NCI-H2227 treated with DMSO at 0.1 percent for 48 hours (cell line): ENCODE measurements around the gene KIF25.

Experiments used
- DNase-seq: peaks from one replicate; lab custom pipeline; 2025; lab: John Stamatoyannopoulos, UW

KIF25 gene

DNA sequence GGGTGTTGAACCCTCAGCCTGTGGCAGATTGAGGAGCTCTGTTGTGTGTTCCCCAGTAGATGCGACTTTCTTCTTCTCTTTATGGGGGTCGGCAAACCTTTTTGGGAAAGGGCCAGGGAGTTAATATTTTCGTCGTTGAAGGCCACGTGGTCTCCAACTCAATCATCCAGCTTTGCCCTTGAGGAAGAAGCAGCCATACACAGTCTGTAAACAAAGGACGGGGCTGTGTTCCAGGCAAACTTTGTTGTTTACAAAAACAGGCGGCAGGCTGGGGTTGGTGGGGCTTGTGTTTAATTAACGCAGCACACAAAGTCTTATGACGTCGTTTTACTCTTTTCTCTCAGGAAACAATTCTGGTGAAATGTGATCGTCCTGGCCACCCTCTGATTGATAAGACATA, 20.2 kb downstream of the KIF25 start:
- DNase-seq = no peak

DNA sequence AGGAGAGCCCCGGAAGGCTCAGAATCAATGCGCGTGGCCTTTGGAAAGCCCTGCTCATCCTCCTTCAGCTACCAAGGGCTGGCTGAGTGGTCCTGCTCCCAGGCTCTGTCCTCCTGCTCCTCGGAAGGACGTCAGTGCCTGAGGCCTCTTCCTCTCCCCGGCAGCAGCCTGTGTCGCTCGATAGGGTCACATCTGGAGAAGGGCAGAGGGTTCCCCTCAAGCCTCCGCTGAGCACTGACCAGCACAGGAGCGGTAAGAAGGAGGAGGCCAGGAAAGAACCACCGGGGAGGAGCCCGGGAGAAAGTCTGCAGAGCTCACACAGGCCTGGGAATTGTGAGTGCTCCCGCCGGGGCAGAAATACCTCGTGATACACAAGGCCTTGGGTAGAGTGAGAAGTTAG, 21.2 kb downstream of the KIF25 start:
- no peak for DNase-seq

DNA sequence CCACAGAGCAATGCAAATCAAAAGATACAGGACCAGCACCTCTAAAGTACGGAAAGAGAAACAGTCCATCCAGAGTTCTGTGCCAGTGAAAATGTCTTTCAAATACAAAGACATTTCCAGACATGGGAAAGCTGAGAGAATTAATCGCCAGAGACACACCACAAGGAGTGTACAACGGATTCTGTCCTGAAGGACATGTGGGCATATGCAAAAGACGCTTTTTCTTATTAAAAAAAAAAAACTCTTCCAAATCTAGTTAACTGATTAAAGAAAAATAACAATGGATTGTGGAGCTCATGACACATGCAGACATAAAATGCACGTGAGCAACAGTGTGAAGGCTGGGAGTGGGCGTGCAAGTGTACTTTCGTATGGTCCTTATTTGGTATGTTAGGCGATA, 22.8 kb downstream of the KIF25 start:
- no peak for DNase-seq

DNA sequence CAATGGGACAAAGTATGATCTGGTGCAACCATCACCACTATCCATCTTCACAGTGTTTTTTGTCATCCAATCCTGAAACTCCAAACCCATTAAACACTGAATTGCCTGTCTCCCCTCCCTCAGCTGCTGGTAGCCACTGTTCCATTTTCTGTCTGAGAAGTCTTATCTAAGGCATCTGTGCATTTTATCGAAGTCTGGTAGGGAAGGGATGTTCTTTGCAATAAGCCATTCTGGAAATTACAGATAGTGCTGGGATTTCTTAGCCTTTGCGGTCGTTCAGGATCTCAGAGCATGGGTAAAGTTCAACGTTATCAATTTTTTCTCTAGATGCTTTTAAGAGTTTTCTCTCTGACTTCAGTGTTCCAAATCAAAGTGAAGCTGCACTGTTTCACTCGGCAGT, 24.1 kb downstream of the KIF25 start:
- DNase-seq = no peak

DNA sequence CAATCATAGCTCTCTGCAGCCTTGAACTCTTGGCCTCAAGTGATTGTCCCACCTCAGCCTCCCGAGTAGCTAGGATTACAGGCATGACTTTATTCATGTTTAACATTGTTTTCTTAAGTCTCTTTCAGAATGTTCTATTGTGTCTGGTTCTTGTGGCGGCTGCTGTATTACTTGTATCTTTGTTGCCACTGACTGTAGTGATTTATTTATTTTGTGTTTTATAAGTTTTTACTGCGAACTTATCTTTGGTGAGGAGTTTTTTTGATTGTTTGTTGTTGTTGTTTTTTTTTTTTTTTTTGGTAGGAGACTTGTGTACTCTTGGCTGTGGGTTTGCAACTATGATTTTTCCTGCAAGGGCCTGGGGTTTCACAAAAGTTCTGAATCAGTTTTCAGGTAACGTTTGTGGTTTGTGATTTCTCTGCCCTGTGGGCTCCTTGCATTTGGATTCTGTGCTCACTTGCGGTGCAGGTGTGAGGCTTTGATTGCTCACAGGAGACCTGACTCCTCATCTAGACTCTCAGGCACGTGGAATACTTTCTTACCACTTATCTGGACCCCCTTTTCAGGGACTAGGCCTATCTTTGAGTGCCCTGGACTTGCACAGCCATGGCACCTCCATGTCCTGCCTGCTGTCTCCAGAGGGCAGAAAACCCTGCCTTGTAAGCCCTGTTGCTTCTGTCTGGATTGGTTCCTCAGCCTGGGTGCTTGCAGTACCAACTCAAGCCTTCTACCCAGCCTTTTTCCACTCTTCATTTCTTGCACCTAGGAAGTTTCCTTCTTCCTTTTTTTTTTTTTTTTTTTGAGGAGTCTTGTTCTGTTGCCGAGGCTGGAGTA, 25.2 kb downstream of the KIF25 start:
- DNase-seq = no peak

DNA sequence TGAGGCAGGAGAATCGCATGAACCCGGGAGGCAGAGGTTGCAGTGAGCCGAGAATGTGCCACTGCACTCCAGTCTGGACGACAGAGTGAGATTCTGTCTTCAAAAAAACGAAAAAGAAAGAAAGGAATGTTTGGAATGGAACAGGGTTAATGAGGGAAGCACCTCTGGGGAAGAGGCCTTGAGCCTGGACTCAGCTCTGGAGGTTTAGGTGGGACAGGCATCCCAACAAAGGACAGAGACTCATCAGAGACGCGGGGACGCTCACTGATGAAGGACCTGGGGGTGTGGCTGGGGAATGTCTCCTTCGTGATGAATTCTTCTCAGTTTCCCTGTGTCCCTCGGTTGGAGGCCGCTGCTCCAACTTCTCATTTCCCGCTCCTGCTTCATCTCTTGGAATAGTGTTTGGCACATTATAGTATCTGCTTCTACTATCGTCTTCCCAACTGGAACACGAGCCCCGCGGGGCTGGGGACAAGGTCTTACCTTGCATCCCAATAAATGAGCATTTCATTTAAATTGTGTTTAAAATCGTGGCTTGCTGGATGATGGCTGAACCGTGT, 27.6 kb downstream of the KIF25 start:
- no peak for DNase-seq

DNA sequence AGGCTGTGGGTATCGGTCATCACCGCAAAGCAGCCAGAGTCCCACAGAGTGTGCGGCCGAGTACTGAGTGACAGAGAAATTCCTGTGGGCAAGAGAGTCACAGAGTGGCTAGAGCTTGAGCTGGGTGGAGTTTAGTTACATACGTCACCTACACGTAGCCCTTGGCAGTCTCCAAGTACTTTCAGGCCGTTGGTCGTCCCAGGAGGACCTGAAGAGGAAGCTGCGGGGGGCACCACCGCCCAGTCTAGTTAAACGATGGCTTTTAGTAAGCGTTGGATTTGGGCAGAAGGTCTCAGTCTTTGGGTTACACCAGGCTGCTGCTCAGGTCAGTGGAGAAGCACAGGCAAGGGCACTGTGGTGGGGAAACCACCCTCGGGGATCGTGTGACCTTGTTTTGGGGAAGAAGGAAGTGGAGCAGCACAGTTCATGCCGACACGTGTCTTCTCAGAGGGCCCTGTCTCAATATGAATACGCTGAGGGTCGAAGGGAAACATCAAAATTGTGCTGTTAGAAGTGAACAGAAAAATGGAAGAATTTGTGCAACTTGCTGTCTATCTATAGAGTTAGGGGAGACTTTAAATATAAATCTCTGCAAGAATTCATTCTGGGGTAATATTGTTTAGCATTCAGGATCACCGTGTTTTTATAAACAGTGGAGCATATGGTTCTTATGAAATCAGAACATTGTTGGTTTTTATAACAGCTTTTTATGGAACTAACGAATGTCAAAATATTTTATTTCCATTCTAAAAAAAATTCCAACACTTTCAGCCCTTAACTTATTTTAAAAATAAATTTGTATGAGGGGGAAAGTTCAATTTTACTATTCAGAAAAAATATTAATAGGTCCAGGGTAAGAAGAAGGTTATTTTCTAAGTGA, 28.6 kb downstream of the KIF25 start:
- no peak for DNase-seq

DNA sequence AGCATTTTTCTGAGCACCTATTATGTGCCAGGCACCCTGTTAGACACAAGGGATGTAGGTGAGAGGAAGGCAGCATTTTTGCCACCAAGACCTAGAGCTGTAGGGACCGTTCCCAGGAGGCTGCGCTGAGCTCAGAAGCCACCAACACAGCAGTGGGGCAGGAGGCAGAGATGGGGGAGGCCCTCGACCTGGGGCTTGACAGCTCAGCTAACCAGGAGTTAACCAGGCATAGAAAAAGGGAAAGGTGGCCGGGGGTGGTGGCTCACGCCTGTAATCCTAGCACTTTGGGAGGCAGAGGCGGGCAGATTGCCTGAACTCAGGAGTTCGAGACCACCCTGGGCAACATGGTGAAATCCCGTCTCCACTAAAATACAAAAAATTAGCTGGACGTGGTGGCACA, 29.5 kb downstream of the KIF25 start:
- DNase-seq = no peak

DNA sequence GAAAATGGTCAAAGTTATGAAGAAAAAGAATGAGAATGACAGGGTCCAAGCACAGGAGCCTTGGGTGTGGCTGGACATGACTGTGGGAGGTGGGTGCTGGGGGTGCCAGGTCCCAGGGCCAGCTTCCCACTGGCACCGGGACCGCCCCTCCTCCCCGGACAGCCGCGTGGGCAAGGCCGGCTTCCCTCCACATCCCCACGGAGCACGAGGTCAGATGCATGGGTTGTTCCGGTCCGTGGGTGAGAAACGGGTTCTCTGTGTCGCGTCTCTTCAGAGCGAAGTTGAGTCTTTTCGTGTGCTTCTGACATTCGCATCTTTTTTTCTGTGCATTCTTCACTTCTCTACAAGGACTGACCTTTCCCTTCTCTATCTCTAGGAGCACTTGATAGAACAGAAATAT, 30.1 kb downstream of the KIF25 start:
- no peak for DNase-seq

DNA sequence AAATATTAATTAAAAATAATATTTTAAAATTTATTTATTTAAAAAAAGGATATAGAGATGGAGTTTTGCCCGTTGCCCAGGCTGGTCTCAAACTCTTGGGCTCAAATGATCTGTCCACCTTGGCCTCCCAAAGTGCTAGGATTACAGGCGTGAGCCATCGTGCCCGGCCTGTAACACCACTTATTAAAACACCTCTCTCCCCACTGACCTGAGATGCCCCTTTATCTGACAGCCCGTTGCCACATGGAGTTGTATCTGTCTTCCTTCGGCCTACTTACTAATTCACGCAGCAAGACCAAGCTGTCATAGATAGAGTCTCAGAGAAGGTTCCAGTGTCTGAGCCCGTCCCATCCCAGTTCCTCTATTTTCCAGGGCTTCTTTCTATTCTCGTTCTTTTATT, 30.7 kb downstream of the KIF25 start:
- DNase-seq = no peak

DNA sequence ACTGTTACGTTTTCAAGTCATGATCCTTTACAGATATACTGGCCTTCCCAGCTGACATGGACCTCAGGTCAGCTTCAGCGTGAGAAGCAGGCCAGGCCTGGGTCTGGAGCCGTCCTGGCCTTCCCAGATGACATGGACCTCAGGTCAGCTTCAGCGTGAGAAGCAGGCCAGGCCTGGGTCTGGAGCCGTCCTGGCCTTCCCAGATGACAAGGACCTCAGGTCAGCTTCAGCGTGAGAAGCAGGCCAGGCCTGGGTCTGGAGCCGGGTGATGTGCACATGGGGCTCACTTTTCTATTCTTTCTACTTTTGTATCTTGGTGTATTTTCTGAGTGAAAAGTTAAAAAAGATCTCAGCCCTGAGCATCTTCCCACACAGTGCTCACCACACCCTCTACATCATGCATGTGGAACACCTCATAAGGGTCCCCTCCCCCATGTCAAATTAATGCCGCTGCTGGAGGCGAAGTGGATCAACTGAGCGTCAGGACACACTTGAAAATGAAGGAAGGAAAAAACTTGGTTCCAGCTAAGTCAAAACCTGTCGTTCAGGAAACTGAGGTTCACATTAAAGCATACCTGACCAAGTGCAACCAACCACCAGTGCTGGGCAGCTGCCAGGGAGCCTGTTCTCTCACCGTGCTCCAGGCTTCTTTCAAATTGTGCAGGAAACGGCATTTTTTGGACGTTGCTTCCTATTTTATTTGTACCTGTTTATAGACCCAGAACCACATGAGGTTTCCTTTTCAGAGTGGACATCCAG, 32.2 kb downstream of the KIF25 start:
- DNase-seq = no peak

DNA sequence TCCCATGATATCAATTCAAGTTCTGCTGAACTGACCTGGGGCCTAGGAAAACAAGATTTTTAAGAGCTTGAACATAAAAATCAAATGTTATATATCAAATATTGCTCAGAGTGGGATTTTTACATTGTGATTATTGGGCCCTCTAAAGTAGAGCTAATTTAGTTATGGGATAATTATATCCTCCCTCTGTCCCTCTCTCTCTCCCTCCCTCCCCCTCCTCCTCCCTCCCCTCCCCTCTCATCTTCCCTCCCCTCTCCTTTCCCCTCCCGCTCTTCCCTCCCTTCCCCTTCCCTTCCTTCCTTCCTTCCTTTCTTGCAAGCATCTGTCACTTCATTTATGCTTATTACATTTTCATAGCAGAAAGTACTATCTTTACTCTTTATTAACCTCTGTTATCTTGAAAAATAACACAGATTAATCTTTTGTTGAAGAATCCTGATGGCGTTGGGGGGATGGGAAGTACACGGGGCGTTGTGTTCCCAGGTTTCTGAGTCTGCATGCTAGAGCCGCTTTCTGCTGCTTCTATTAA, 32.8 kb downstream of the KIF25 start:
- DNase-seq = no peak

DNA sequence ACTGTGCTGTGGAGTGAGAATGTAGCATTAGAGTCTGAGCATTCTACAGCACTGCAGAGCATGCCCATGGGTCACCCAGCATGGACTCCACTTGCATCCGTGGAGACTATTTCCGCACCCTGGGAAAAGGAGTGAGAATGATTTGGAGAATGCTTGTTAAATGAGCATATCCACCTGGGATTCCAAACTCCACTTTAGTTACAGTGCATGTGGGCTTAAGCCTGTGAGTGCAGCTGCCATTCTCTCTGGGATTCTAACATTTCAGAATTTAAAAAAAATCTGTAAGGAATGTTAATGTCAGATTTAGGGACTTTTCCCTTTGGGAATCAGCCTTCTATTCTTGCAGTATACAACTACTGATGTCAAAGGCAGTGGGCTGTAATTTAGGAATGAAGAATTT, 33.4 kb downstream of the KIF25 start:
- DNase-seq = no peak

DNA sequence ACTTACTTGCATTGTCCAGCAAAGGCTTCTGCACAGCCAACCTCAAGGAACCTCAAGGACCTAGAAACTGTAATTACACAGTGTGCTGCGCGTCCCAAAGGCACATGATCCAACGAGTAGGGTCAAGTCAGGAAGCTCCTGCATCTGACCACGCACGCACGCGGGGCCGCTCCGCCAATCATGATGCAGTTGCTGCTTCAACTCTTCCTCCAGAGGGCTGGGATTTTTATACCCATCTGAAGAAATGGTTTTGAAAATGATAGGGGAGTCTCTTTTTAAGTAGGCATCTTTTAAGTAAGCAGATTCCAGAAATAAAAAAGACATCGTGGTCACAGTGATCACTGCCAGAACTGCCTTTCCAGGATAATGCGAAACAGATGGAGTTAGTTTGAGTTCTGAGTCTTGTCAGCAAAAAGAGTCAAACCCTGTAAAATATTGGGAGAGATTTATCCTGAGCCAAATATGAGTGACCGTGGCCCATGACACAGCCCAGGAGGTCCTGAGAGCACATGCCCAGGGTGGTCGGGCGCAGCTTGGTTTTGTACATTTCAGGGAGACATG, 34.0 kb downstream of the KIF25 start:
- no peak for DNase-seq

DNA sequence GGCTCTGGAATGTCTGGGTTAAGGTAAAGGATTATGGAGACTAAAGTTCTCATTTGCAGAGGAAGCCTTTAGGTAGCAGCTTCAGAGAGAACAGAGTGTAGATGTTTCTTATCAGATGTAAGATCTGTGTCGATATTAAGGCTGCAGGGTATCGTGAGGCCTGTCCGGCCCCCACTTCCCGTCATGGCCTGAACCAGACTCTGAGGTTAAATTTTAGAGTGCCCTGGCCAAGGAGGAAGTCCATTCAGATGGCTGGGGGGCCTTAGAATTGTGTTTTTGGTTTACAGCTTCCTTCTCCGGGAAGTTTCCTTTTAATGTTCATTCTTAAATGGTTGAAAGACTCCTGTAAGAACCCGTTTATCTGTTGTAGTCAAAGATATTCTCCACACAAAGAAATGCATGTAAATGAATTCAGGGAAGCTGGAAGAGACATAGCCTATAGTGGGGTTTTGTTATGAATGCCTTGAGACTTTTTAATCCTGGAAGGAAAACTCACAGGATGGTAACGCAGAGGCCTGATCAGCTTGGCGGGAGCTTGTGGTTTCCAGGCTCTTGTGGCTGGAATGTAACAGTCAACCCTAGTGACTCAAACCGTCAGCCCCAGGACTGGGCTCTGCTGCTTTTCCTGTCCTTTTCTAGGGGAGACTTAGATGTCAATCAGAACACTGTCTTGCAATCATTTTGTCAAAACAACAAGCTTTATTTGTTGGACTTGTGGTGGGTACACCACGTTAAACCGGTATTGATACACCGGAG, 34.7 kb downstream of the KIF25 start:
- no peak for DNase-seq

DNA sequence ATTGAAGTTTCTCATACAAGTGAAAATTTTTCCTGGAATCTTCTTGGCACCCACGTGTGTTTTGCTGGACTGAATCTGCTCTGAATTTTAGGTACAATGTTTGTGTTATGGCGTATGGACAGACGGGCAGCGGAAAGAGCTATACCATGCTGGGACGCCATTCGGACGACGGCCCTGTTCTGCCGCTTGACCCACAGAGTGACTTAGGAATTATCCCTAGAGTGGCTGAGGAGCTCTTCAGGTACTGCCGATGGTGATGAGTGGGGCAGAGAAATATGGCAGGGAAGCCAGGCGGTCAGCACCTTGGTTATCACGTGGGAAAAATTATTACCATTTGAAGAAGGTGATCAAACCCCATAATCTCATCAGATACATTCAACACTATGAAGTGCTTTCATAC, 36.3 kb downstream of the KIF25 start:
- no peak for DNase-seq

DNA sequence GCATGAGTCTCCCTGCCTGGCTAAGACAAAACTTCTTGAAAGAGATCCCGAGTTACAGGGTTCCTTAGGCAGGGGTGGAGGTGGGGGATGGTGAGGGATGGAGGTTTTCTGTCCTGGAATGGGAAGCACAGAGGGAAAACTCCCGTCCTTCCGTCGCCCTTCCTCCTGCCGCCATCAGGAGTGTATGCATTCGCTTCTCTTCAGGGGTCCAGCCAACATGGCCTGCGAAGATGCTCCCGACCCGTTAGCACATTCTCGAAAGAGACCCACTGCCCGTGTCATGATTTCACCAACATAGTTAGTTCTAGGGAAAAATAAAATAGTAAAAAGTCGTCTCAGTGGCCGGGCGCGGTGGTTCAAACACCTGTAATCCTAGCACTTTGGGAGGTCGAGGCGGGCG, 37.1 kb downstream of the KIF25 start:
- no peak for DNase-seq

DNA sequence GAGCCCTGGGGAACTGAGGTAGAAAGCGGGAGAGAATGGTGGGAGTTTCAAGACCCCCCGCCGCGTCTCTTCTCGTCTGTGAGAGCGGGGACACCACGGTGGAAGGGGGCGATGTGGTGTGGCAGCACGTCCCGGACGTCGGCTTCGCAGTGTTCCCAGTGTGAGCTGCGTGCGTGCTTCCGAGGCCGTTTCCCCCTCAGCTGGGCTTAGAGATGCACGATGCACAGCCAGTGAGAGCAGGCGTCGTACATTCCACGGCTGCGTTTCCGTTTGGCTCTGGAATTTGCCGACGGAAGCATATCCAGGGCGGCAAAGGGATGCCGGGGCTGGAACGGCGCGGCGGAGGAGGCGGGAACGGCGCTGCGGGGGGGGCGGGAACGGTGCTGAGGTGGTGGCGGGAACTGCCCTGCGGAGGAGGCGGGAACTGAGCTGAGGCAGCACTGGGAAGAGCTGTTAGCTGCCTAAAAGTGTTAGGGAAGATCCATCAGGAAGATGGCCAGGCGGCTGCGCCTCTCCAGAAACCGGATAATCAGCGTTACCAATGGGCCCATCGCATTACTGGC, 37.7 kb downstream of the KIF25 start:
- DNase-seq = peak; percentile 57

DNA sequence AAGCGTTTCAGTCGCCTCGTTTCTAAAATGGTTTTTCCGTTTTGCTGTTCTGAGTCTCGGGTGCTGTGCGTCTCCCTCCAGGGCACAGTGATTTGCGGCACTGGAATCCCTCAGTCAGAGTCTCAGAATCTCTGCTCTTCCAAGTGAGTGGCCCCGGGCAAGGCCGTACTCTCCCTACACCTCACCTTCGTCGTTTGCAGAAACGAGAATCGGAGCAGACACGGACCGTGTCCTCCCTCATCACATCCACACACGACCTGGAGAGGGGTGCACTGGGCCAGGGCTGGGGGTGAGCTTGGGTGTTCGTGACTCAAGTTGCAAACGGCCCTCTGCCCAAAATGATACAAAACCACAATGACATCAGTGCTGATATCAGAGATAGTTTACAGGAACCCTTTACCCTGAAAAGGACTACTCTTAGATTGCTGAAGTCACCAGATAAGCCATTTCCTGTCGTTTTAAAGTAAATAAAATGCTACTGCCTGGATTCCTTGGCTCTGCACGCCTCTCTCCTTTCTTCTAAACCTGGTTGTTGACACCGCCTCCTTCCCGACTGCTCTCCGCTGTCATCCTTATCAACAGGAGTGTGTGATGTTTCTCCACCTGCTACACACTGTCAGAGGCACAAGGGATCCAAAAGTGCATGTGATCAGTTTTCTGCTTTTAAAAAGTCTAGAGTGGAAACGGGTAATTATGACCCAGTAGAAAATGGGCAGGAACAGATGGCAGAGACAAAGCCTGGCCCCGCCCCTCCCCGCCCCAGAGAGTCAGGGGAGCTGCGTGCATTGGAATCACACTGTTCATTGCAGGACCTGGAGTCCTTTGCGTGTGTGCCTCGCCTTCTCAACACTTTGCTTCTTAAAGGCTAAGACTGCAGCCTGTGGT, 38.4 kb downstream of the KIF25 start:
- peak; percentile 3 for DNase-seq

DNA sequence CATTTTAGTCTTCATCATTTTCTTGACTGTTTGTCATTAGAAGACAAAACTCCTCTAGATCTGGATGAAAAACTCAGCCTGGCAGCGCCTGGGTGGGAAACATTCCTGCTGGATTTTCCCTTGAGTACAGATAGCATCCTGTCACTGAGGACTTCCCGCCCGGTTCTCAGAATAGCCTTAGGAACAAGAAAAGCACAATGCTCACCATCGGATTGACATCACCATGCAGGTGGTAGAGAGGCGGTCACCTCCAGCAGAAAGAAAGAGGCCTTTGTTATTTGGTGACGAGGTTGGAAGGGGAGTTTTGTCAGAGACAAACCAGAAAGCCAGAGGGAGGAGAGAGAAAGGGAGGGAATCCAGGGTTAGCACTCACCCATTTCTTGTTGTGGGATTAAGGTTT, 39.8 kb downstream of the KIF25 start:
- no peak for DNase-seq
